ENCODE results near the gene DGKG.

DNA sequence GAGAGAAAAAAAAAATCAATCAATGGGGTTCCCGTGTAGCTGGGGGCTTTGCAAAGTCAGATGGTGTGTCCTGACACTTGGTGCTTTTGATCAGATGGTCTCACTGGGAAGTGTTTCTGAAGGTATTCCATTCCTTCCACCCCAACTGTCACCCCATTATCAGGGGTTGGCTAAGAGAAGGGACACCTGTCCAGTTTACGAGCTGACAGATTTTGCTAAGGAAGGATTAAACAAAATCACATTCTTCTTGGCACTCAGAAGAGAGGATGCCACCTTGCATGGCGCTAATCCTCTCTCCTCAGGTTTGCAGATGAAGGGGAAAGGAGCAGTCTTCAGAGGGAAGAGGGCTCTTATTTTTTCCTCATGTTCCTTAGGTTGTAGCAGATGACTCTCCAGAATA lies 149.4 kb downstream of the DGKG start:
- TF ChIP-seq, protein P1, sequence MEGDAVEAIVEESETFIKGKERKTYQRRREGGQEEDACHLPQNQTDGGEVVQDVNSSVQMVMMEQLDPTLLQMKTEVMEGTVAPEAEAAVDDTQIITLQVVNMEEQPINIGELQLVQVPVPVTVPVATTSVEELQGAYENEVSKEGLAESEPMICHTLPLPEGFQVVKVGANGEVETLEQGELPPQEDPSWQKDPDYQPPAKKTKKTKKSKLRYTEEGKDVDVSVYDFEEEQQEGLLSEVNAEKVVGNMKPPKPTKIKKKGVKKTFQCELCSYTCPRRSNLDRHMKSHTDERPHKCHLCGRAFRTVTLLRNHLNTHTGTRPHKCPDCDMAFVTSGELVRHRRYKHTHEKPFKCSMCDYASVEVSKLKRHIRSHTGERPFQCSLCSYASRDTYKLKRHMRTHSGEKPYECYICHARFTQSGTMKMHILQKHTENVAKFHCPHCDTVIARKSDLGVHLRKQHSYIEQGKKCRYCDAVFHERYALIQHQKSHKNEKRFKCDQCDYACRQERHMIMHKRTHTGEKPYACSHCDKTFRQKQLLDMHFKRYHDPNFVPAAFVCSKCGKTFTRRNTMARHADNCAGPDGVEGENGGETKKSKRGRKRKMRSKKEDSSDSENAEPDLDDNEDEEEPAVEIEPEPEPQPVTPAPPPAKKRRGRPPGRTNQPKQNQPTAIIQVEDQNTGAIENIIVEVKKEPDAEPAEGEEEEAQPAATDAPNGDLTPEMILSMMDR (IDR thresholded peaks at IDR 0.05): no peak
- TF ChIP-seq POLR2A (IDR thresholded peaks at IDR 0.05): no peak
- no peak for TF ChIP-seq EP300 (IDR thresholded peaks at IDR 0.05)
